H1 (cell line): Measurements from ENCODE around the gene UROC1. TPM values are rescaled to one million over a fixed set of nuclear protein-coding genes. Genes with fewer than 3 reads are reported as not detected.

Source experiments
- MAFK ChIP-seq: IDR thresholded peaks from 2 replicates; pipeline ENCODE4 v1.6.1; 2012; ENCODE audit warnings: low read depth, mild to moderate bottlenecking, improper control_type of control experiment, low read length
- MAX ChIP-seq: IDR thresholded peaks from 2 replicates; pipeline ENCODE4 v1.6.1; 2012; ENCODE audit warnings: inconsistent platforms
- PHF8 ChIP-seq: fragments of 200-600 bp; sonication (generic); conservative IDR thresholded peaks from 2 replicates; pipeline ENCODE4 v1.7.1; 2012; ENCODE audit warnings: low read depth, mild to moderate bottlenecking, inconsistent platforms, low read length, moderate library complexity
- RBBP5 ChIP-seq: IDR thresholded peaks from 2 replicates; pipeline ENCODE4 v1.7.1; 2012; ENCODE audit warnings: low read depth, mild to moderate bottlenecking, inconsistent platforms, low read length, moderate library complexity, borderline replicate concordance
- TAF1 ChIP-seq: IDR thresholded peaks from 2 replicates; pipeline ENCODE4 v1.6.1; 2011; ENCODE audit warnings: mild to moderate bottlenecking, low read depth, low read length
- TEAD4 ChIP-seq: IDR thresholded peaks from 2 replicates; pipeline ENCODE4 v1.6.1; 2012; ENCODE audit warnings: low read depth, low read length, inconsistent platforms, mixed read lengths
- polyA plus RNA-seq, 7 experiments: library from polyadenylated mRNA; depleted of rRNA in 3 of 7; stranded (reverse) in 5 of 7; unstranded in 2 of 7; fragments of >200 nt in 5 of 7; fragments of 200-250 nt in 2 of 7; gene quantifications; 1 replicate in 5 of 7; 2 replicates in 1 of 7; 4 replicates in 1 of 7; pipeline versions ENCODE4 v1.2.1 to v1.2.3, GENCODE V29; 2011 to 2013; ENCODE audit warnings: missing spikeins in 2 of 7, mixed read lengths in 2 of 7
- total RNA-seq: library from RNA; stranded (reverse); fragmentation: NEBNext Ultra II Directional; extraction: Animal tissue kit (Norgen Biotek cat#: 25700); gene quantifications from 2 replicates; pipeline ENCODE4 v1.2.1, GENCODE V29; 2021

Gene UROC1
- total and polyA plus RNA-seq, 2 of the 8 experiments (the other 6 are each of a cell fraction or from before 2014, with no cell fraction given): 0.03 TPM; not detected in 1

GRCh38 chr3:126523745-126524428 is 6.3 kb upstream of the UROC1 start, which contains the start of gene CHST13 (continued):
- TF ChIP-seq TEAD4 (no peak), RBBP5 (peak; percentile 23; the same call in 1 of the 2 replicates), PHF8 (peak; percentile 51; the same call in 1 of the 2 replicates), MAFK (no peak), TAF1 (0 out of 2 replicates have a peak, but pooled peaks have one; percentile 26), MAX (peak; percentile 51; the same call in 1 of the 2 replicates)
